Activated naive CD8-positive, alpha-beta T cell treated with anti-CD3 and anti-CD28 coated beads for 36 hours (primary cell): ENCODE data around the gene EML4. TPM values are rescaled to one million over a fixed set of nuclear protein-coding genes. Genes with fewer than 3 reads are reported as not detected.

Source experiments
- DNase-seq: peaks from one replicate; pipeline ENCODE4 v3.0.0; 2021
- H3K27ac Mint-ChIP-seq: one replicate; pipeline ENCODE4 v1.8.0; 2022; ENCODE audit warnings: mild to moderate bottlenecking, moderate library complexity, mixed read lengths
- H3K27me3 Mint-ChIP-seq: one replicate; pipeline ENCODE4 v1.8.0; 2022; ENCODE audit warnings: mild to moderate bottlenecking, mixed read lengths
- H3K36me3 Mint-ChIP-seq: one replicate; pipeline ENCODE4 v1.8.0; 2021; ENCODE audit warnings: mild to moderate bottlenecking, mixed read lengths
- H3K4me1 Mint-ChIP-seq: one replicate; pipeline ENCODE4 v1.8.0; 2021; ENCODE audit warnings: mixed read lengths
- H3K4me3 Mint-ChIP-seq: one replicate; pipeline ENCODE4 v1.8.0; 2022; ENCODE audit warnings: mild to moderate bottlenecking, moderate library complexity, mixed read lengths
- H3K9me3 Mint-ChIP-seq: one replicate; pipeline ENCODE4 v1.8.0; 2022; ENCODE audit warnings: mixed read lengths
- total RNA-seq, 2 experiments: library from RNA; stranded (reverse); gene quantifications; one replicate each; pipeline ENCODE4 v1.2.3, GENCODE V29; 2021

EML4 gene
- total RNA-seq, 2 experiments from 2014 or later, result 60.0 to 64.6 TPM

DNA sequence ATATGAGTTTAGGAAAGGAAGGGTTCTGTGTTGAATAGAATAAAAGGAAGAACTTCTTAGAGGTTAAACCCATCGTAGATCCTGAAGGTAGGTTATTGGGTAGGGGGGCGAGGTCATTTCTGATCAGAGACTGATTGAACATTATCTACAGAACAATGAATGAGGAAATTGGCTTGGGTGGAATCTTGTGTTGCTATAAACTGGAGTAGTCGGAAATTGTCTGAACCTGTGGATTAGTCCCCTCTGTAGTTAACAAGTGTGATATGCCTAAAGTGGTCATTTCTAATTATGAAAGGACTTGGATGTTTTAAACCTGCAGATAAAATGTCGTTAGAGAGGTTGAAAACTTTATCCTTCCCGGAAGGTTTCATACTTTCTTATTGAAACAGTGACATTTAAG is 42.1 kb downstream of the EML4 start:
- Mint-ChIP-seq H3K4me1 (peaks cover 39% of the 10 kb centered on the region), H3K9me3 (no peaks in the 10 kb centered on the region), H3K4me3 (no peak overlapping the region), H3K36me3 (peaks cover 17% of the 10 kb centered on the region), H3K27me3 (no peaks in the 10 kb centered on the region), H3K27ac (no peak overlapping the region)
- DNase-seq, result no peak

DNA sequence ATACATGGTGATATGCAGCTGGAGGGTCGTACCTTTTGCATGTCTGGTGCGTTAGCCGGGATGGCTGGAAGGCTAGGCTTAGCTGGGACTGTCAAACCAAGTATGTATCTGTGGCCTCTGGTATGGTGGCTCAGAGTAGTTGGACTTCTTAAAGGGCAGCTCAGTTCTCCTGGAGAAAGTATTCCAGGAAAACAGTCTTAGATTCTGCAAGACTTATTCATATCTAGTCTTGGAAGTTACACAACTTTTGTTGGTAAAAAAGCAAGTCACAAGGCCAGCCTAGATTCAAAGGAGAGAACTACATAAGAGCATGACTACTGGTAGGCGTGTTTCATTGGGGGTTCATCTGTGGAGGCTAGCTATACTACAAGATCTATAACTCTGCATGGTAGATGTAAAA is 45.5 kb downstream of the EML4 start:
- Mint-ChIP-seq H3K4me1 (peaks cover 47% of the 10 kb centered on the region), H3K4me3 (no peak overlapping the region), H3K27me3 (no peaks in the 10 kb centered on the region), H3K27ac (no peak overlapping the region), H3K36me3 (peaks cover 21% of the 10 kb centered on the region), H3K9me3 (no peaks in the 10 kb centered on the region)
- no peak for DNase-seq

DNA sequence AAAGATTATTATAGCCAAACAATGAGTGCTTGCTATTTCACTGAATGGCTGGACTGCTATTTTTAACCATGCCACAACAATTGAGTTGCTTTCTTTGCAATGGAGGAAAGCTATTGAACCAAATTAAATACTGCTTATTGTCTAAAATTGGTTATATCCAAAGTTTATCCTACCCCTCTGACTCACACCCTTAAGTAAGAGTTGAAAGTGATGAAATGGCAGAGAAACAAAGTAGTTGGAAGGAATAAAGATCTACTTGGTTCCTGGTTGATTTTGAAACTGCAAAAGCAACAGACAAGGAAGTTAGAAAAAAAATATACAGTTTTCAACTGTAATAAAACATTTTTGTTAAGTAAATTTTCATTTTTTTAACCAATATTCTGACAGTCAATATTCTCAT is 47.5 kb downstream of the EML4 start:
- H3K9me3 Mint-ChIP-seq, result no peaks in the 10 kb centered on the region
- no peak overlapping the region for H3K27ac Mint-ChIP-seq
- H3K36me3 Mint-ChIP-seq, result peaks cover 30% of the 10 kb centered on the region
- no peak for DNase-seq
- H3K4me1 Mint-ChIP-seq, result peaks cover 48% of the 10 kb centered on the region
- H3K27me3 Mint-ChIP-seq, result no peaks in the 10 kb centered on the region
- no peak overlapping the region for H3K4me3 Mint-ChIP-seq

DNA sequence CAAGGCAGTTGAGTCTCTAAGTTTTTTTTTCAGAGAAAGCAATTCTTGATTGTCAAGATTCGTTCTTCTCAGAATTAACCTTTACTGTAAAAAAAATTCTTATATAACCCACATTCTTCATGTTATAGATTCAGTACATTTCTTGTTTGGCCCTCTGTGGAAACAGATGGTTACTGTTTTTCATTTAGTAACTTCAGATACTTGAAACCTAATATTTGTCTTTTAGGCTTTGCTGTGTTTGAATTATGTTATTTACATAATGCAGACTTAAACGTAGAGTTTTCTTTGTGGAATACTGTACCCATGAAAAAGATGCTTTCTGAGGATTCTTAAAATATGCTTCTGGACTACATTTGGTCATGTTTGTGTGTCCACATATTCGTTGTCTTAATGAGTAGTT is 48.2 kb downstream of the EML4 start:
- Mint-ChIP-seq H3K9me3 (no peaks in the 10 kb centered on the region), H3K27ac (no peak overlapping the region), H3K36me3 (peaks cover 30% of the 10 kb centered on the region), H3K4me3 (no peak overlapping the region), H3K27me3 (no peaks in the 10 kb centered on the region), H3K4me1 (peaks cover 48% of the 10 kb centered on the region)
- no peak for DNase-seq

DNA sequence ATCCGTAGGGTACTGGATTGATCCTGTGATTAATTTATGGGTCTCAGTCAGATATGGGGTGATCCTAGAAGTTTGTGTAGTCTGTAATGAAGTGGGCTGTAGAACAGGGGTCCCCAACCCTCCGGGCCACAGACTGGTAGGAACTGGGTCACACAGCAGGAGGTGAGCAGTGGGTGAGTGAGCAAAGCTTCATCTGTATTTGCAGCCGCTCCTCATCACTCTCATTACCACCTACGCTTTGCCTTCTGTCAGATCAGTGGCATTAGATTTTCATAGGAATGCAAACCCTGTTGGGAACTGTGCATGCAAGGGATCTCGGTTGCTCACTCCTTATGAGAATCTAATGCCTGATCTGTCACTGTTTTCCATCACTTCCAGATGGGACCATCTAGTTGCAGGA is 48.8 kb downstream of the EML4 start:
- no peaks in the 10 kb centered on the region for H3K27me3 Mint-ChIP-seq
- H3K27ac Mint-ChIP-seq, result no peak overlapping the region
- DNase-seq, result no peak
- peaks cover 43% of the 10 kb centered on the region for H3K4me1 Mint-ChIP-seq
- no peak overlapping the region for H3K4me3 Mint-ChIP-seq
- peaks cover 30% of the 10 kb centered on the region for H3K36me3 Mint-ChIP-seq
- no peaks in the 10 kb centered on the region for H3K9me3 Mint-ChIP-seq

DNA sequence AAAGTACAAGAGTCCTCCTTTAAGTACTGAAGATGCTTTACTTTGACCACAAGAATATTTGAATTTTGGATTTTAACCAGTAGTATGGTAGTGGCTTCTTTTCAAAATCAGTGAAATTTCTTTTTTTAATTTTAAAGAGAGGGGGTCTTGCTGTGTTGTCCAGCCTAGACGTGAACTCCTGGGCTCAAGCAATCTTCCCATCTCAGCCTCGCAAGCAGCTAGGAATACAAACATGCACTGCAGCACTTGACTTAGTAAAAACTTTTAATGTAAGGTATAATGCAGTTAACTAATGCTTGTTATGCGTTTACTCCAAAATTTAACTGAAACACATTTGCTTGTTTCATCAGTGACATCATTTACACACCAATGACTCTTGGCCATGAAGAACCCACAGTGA is 49.6 kb downstream of the EML4 start:
- no peak overlapping the region for H3K27ac Mint-ChIP-seq
- no peaks in the 10 kb centered on the region for H3K27me3 Mint-ChIP-seq
- peaks cover 46% of the 10 kb centered on the region for H3K4me1 Mint-ChIP-seq
- H3K36me3 Mint-ChIP-seq, result peaks cover 28% of the 10 kb centered on the region
- H3K4me3 Mint-ChIP-seq, result no peak overlapping the region
- no peak for DNase-seq
- no peaks in the 10 kb centered on the region for H3K9me3 Mint-ChIP-seq

DNA sequence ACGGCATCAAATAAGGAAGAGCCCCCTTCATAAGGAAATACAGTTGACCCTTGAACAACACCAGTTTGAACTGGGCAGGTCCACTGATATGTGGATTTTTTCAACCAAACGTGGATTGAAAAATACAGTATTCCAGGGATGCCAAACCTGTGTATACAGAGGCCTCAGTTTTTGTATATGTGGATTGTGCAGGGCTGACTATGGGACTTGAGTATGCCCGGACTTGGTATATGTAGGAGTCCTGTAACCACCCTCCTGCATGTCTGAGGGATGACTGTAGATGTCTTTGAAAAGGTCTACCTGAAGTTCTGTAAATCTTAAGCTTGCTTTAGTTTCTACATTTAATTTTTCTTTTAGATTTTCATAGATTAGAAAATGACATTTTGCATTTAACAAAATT is 50.0 kb downstream of the EML4 start:
- H3K36me3 Mint-ChIP-seq, result peaks cover 28% of the 10 kb centered on the region
- H3K9me3 Mint-ChIP-seq, result no peaks in the 10 kb centered on the region
- peaks cover 48% of the 10 kb centered on the region for H3K4me1 Mint-ChIP-seq
- H3K27me3 Mint-ChIP-seq, result no peaks in the 10 kb centered on the region
- H3K27ac Mint-ChIP-seq, result no peak overlapping the region
- no peak for DNase-seq
- no peak overlapping the region for H3K4me3 Mint-ChIP-seq

DNA sequence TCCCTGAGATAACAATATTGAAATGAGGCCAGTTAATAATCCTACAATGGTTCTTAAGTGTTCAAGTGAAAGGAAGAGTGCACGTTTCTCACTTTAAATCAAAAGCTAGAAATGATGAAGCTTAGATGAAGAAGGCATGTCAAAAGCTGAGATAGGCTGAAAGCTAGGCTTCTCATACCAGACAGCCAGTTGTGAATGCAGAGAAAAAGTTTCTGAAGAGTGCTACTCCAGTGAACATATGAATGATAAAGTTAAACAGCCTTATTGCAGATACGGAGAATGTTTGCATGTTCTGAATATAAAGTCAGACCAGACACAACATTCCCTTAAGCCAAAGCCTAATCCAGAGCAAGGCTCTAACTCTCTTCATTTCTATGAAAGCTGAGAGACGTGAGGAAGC is 51.4 kb downstream of the EML4 start:
- peaks cover 26% of the 10 kb centered on the region for H3K36me3 Mint-ChIP-seq
- peaks cover 54% of the 10 kb centered on the region for H3K4me1 Mint-ChIP-seq
- H3K27ac Mint-ChIP-seq, result no peak overlapping the region

DNA sequence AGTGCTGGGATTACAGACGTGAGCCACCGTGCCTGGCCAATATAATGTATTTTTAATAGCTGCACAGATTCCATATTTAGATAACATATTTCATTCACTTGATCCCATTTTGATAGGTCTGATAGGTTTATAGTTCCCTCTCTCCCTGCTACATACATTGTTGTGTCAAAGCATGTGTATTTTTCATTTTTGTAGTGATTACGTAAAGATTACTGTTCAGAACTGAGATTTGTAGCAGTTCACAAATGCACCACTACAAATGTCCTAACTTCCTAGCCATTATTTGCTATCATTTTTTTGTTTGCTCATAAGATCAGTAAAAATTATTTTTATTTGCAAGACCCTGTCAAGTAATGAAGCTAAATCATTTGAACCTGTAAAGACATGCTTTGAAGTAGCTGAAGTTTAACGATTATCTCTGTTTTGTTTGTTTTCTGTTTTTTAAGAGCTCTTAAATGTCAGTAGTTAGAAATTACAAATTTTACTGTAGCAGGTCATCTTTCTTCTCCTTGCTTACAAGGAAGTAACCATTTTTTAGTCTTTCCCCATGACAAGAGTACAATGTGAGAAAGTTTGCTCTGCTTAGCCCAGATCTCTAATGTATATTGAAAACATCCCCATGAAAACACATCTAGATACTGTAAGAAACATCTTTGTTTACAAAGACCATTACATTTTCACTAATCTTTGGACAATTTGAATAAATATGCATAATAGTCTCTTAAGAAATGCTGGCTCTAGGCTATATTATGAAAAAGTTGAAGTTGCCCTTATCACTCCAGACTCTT is 54.1 kb downstream of the EML4 start:
- H3K27me3 Mint-ChIP-seq, result no peaks in the 10 kb centered on the region
- H3K9me3 Mint-ChIP-seq, result no peaks in the 10 kb centered on the region
- peaks cover 51% of the 10 kb centered on the region for H3K4me1 Mint-ChIP-seq
- H3K4me3 Mint-ChIP-seq, result no peak overlapping the region
- peaks cover 20% of the 10 kb centered on the region for H3K36me3 Mint-ChIP-seq
- DNase-seq, result no peak
- no peak overlapping the region for H3K27ac Mint-ChIP-seq

More for the DNA sequence above, 51.4 kb downstream of the EML4 start:
- Mint-ChIP-seq H3K9me3 (no peaks in the 10 kb centered on the region), H3K27me3 (no peaks in the 10 kb centered on the region), H3K4me3 (no peak overlapping the region)
- no peak for DNase-seq

DNA sequence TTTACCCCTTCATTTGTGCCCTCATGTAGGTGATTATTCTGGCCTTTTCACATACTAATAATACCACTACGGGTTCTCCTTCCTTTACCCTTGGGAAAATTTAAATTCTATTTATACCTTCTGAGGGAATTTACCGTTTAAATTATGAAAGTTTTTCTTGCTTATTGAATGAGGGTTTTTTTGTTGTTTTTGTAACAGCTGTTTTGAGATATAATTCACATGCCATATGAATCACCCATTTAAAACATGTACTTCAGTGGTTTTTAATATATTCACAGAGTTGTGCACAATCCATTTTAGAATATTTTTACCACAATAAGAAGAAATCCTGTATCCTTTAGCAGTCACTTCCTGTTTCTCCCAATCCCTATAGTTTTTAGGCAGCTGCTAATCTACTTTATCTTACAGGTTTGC is 54.7 kb downstream of the EML4 start:
- no peaks in the 10 kb centered on the region for H3K27me3 Mint-ChIP-seq
- no peak for DNase-seq
- H3K36me3 Mint-ChIP-seq, result peaks cover 18% of the 10 kb centered on the region
- H3K9me3 Mint-ChIP-seq, result no peaks in the 10 kb centered on the region
- H3K4me3 Mint-ChIP-seq, result no peak overlapping the region
- H3K27ac Mint-ChIP-seq, result no peak overlapping the region
- peaks cover 48% of the 10 kb centered on the region for H3K4me1 Mint-ChIP-seq

DNA sequence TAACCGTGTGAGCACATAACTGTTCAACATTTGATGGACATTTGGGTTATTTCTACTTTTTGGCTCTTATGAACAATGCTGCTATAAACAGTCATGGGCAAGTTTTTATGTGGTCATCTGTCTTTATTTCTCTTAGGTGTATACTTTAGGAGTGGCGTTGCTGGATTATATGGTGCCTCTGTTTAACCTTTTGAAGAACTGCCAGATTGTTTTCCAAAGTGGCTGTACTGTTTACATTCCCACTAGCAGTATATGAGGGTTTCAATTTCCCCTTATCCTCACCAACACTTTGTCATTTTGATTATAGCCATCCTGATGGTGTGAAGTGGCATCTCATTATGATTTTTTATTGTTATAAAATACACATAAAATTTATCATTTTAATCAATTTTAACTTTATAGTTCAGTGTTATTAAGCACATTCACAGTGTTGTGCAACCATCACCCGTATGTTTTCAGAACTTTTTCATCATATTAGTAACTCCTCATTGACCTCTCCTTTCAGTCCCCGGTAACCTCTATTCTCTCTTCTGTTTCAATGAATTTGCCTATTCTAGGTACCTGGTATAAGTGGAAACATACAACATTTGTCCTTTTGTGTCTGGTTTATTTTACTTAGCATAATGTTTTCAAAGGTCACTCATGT is 55.4 kb downstream of the EML4 start:
- Mint-ChIP-seq H3K36me3 (peaks cover 17% of the 10 kb centered on the region), H3K4me1 (peaks cover 50% of the 10 kb centered on the region), H3K9me3 (no peaks in the 10 kb centered on the region), H3K4me3 (no peak overlapping the region), H3K27ac (no peak overlapping the region), H3K27me3 (no peaks in the 10 kb centered on the region)
- no peak for DNase-seq

DNA sequence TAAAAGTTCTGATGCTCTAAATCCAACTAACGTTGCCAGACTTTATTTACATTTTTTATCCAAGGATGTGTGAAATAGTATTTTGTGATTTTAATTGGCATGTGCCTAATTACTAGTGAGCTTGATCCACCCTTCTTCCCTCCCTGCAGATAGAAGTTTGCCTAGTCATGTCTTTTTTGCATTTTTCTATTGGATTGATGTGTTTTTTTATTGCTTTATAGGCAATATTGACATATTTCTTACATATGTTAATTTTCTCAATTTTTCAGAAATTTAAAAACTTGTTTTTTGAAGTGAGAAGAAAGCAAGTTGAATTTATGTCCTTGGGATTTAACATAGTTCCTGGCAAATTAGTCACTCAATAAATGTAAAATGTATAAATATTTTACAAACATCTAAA is 56.4 kb downstream of the EML4 start:
- no peaks in the 10 kb centered on the region for H3K27me3 Mint-ChIP-seq
- H3K36me3 Mint-ChIP-seq, result peaks cover 13% of the 10 kb centered on the region
- H3K4me1 Mint-ChIP-seq, result peaks cover 48% of the 10 kb centered on the region
- no peak for DNase-seq
- H3K27ac Mint-ChIP-seq, result no peak overlapping the region
- no peaks in the 10 kb centered on the region for H3K9me3 Mint-ChIP-seq
- H3K4me3 Mint-ChIP-seq, result no peak overlapping the region

DNA sequence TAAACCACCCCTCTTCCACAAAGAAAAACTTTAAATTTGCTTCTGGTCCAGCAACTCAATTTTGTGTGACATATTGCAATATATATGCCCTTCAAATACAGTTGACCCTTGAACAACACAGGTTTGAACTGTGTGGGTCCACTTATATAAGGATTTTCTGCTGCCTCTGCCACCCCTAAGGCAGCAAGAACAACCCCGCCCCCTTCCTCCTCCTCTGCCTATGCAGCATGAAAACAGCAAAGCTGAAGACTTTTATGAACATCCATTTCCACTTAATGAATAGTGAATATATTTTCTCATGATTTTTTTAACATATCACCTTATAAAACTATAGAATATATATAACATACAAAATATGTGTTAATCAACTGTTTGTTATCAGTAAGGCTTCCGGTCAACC is 58.3 kb downstream of the EML4 start:
- Mint-ChIP-seq H3K9me3 (no peaks in the 10 kb centered on the region), H3K36me3 (peaks cover 4% of the 10 kb centered on the region), H3K27ac (no peak overlapping the region), H3K27me3 (no peaks in the 10 kb centered on the region), H3K4me1 (peaks cover 55% of the 10 kb centered on the region), H3K4me3 (no peak overlapping the region)
- no peak for DNase-seq

DNA sequence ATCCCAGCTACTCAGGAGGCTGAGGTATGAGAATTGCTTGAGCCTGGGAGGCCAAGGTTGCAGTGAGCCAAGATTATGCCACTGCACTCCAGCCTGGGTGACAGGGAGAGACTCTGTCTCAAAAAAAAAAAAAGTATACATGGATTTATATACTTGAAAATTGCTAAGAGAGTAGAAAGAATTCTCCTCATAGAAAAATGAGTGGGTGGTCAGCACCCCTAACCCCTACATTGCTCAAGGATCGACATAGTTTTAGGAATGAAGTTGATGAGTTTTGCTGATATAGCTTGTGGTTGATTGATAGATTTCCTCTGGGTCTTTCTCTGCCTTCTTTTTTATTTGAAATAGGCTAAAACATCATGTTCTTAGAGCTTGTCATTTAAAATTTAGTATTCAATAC is 58.9 kb downstream of the EML4 start:
- no peak for DNase-seq
- Mint-ChIP-seq H3K4me1 (peaks cover 55% of the 10 kb centered on the region), H3K27ac (no peak overlapping the region), H3K36me3 (peaks cover 3% of the 10 kb centered on the region), H3K27me3 (no peaks in the 10 kb centered on the region), H3K9me3 (no peaks in the 10 kb centered on the region), H3K4me3 (no peak overlapping the region)

DNA sequence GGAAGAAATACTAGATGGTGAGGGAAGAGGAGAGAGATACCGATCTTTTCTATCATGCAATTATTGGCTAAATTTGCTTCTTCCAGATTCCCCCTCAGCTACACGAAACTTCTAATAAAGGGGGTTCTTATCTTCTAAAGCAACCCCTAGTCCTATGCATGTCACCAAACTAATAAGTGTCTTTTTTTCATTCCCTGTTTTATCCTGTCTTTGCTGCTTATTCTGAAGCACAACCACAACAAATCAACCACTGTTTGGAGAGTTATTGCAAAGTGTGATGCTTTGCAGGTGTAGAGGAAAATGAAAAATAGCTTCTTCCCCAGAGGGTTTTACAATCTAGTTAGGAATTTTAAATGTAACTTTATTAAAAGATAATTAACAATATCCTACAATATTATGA is 60.8 kb downstream of the EML4 start:
- H3K4me3 Mint-ChIP-seq, result no peak overlapping the region
- H3K36me3 Mint-ChIP-seq, result no peaks in the 10 kb centered on the region
- H3K9me3 Mint-ChIP-seq, result no peaks in the 10 kb centered on the region
- peaks cover 46% of the 10 kb centered on the region for H3K4me1 Mint-ChIP-seq
- H3K27me3 Mint-ChIP-seq, result no peaks in the 10 kb centered on the region
- H3K27ac Mint-ChIP-seq, result no peak overlapping the region
- DNase-seq, result no peak

DNA sequence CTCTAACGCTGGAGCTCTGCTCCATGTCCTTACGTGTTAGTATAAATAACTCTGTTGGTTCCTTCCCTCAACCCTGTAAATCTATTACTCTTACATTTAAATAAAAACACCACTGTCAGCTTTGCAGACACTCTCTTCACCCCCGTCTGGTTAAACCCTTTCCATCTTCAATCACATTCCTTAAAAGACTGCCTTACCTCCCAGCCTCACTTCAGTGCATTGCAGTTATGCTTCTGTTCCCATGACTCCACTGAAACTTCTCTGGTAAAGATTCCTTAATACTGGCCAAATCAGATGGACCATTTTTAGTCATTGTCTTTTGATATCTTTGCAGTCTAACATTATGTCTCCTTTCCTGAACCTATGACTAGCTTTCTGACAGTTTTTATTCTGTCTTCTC is 61.7 kb downstream of the EML4 start:
- Mint-ChIP-seq H3K9me3 (no peaks in the 10 kb centered on the region), H3K4me3 (no peak overlapping the region), H3K27ac (no peak overlapping the region), H3K27me3 (no peaks in the 10 kb centered on the region), H3K4me1 (peaks cover 45% of the 10 kb centered on the region), H3K36me3 (no peaks in the 10 kb centered on the region)
- no peak for DNase-seq
